Endothelial cell (in vitro differentiated cells): Measurements from ENCODE around the gene MED17. TPM values are rescaled to one million over a fixed set of nuclear protein-coding genes. Genes with fewer than 3 reads are reported as not detected.

Source experiments
- DNase-seq: peaks from one replicate; pipeline ENCODE4 v3.0.0; 2021; ENCODE audit warnings: low spot score
- H3K27ac Mint-ChIP-seq: one replicate; pipeline ENCODE4 v1.8.0; 2021; ENCODE audit warnings: mixed read lengths, inconsistent platforms; ENCODE audit not compliant: unreplicated experiment
- H3K27me3 Mint-ChIP-seq: one replicate; pipeline ENCODE4 v1.8.0; 2021; ENCODE audit warnings: mild to moderate bottlenecking, moderate library complexity, mixed read lengths, inconsistent platforms; ENCODE audit not compliant: unreplicated experiment
- H3K36me3 Mint-ChIP-seq: one replicate; pipeline ENCODE4 v1.8.0; 2021; ENCODE audit warnings: mild to moderate bottlenecking, low read depth, mixed read lengths, inconsistent platforms; ENCODE audit not compliant: unreplicated experiment
- H3K4me1 Mint-ChIP-seq: one replicate; pipeline ENCODE4 v1.8.0; 2021; ENCODE audit warnings: mild to moderate bottlenecking, mixed read lengths, inconsistent platforms; ENCODE audit not compliant: unreplicated experiment
- H3K4me3 Mint-ChIP-seq: one replicate; pipeline ENCODE4 v1.8.0; 2021; ENCODE audit warnings: mild to moderate bottlenecking, mixed read lengths, inconsistent platforms; ENCODE audit not compliant: unreplicated experiment
- H3K9me3 Mint-ChIP-seq: one replicate; pipeline ENCODE4 v1.8.0; 2021; ENCODE audit warnings: mixed read lengths, inconsistent platforms; ENCODE audit not compliant: unreplicated experiment
- total RNA-seq: library from RNA; stranded (reverse); fragmentation: NEBNext Ultra II Directional; extraction: Animal tissue kit (Norgen Biotek cat#: 25700); gene quantifications from one replicate; pipeline ENCODE4 v1.2.1, GENCODE V29; 2021; ENCODE audit not compliant: unreplicated experiment
- TF ChIP-seq, protein P1 (sequence below): fragments of 200-600 bp; sonication (generic); IDR thresholded peaks from one replicate; pipeline ENCODE4 v1.5.0; 2021; ENCODE audit warnings: antibody characterized with exemption; ENCODE audit not compliant: unreplicated experiment

The MED17 gene
- total RNA-seq, 1 donor from 2014 or later: 38.7 TPM

DNA sequence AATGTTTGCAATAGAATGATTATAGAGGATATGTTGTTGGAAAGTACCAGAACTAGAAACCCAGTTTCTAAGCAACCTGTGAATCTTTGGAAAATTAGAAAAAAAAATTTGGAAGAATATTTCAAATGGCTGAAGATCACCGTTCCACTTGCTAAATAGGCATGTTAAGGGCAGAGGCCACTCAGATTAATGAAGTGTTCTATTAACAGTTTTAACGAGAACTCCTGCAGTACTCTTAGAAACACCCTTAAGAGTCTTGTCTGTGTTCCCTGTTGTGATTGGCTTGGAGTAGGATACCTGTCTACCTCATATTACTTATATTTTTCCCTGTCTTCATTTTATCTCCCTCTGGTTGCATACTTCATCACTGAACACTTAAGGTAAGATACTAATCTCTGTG is 38.0 kb upstream of the MED17 start:
- peaks cover 16% of the 10 kb centered on the region for H3K27me3 Mint-ChIP-seq
- TF ChIP-seq, protein P1, sequence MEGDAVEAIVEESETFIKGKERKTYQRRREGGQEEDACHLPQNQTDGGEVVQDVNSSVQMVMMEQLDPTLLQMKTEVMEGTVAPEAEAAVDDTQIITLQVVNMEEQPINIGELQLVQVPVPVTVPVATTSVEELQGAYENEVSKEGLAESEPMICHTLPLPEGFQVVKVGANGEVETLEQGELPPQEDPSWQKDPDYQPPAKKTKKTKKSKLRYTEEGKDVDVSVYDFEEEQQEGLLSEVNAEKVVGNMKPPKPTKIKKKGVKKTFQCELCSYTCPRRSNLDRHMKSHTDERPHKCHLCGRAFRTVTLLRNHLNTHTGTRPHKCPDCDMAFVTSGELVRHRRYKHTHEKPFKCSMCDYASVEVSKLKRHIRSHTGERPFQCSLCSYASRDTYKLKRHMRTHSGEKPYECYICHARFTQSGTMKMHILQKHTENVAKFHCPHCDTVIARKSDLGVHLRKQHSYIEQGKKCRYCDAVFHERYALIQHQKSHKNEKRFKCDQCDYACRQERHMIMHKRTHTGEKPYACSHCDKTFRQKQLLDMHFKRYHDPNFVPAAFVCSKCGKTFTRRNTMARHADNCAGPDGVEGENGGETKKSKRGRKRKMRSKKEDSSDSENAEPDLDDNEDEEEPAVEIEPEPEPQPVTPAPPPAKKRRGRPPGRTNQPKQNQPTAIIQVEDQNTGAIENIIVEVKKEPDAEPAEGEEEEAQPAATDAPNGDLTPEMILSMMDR: no peak
- peaks cover 27% of the 10 kb centered on the region for H3K4me1 Mint-ChIP-seq
- H3K36me3 Mint-ChIP-seq: peaks cover 6% of the 10 kb centered on the region
- H3K27ac Mint-ChIP-seq: no peak overlapping the region
- no peak for DNase-seq
- H3K9me3 Mint-ChIP-seq: no peaks in the 10 kb centered on the region
- H3K4me3 Mint-ChIP-seq: no peak overlapping the region

DNA sequence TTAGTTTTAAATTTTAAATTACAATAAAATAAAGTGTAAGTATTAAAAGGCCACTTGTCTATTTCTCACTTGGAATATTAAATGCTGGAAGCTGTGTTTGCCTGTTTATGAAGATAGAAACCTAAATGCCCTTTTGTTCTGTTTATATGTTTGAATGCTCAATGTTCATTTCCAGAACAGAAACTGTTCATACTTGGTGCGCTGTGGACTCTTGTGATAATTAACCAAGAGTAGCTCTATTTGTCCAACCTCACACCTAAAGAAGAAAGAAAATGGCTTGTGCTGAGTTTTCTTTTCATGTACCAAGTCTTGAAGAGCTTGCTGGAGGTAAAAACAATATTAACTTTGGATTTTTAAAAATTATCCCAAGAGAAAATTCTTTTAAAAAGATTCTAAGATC is 37.0 kb upstream of the MED17 start:
- Mint-ChIP-seq H3K36me3 (peaks cover under 1% of the 10 kb centered on the region), H3K4me3 (no peak overlapping the region), H3K27ac (no peak overlapping the region), H3K4me1 (peaks cover 18% of the 10 kb centered on the region), H3K27me3 (peaks cover 5% of the 10 kb centered on the region), H3K9me3 (no peaks in the 10 kb centered on the region)
- TF ChIP-seq, protein P1: no peak
- no peak for DNase-seq

DNA sequence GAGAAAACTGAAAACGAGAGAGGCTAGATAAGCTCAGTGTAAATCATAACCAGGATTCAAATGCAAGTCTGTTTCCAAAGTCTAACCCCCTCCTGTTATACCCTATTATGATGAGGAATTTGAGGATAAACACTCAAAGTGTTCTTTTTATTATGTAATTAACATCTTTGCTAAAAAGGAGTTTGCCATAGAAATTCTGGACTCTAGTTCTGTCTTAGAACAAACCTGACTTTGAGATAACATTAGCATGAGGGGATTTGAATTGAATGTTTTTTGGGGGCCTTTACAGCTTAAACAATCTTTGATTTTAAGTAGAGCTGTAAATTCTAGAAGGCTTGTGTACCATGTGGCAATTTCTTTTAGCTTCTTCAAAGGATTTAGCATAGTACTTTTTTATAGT is 33.1 kb upstream of the MED17 start:
- TF ChIP-seq, protein P1: no peak
- no peak overlapping the region for H3K4me3 Mint-ChIP-seq
- no peak for DNase-seq
- H3K27ac Mint-ChIP-seq: no peak overlapping the region
- H3K36me3 Mint-ChIP-seq: peaks cover 9% of the 10 kb centered on the region
- H3K9me3 Mint-ChIP-seq: no peaks in the 10 kb centered on the region
- peaks cover 3% of the 10 kb centered on the region for H3K4me1 Mint-ChIP-seq
- no peaks in the 10 kb centered on the region for H3K27me3 Mint-ChIP-seq

DNA sequence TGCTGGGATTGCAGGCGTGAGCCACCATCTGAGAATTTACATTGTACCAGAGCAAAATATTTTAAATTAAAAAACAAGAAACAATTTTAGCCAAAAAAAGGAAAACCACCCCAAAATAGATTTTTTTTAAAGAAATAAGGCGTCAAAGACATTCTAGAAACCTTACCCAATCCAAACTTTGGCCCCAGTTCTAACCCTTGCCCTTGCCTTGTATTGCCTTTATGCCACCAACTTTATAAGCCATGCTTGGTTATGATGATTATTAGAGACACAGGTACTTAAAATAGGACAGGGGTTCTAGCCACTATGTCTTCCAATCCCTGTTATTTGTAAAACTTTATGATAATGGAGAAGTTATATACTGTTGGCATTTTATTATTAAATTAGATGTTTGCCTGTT is 30.8 kb upstream of the MED17 start:
- H3K4me3 Mint-ChIP-seq: no peak overlapping the region
- peaks cover 9% of the 10 kb centered on the region for H3K36me3 Mint-ChIP-seq
- no peak for DNase-seq
- no peaks in the 10 kb centered on the region for H3K27me3 Mint-ChIP-seq
- peaks cover 3% of the 10 kb centered on the region for H3K4me1 Mint-ChIP-seq
- TF ChIP-seq, protein P1: no peak
- H3K9me3 Mint-ChIP-seq: no peaks in the 10 kb centered on the region
- no peak overlapping the region for H3K27ac Mint-ChIP-seq

DNA sequence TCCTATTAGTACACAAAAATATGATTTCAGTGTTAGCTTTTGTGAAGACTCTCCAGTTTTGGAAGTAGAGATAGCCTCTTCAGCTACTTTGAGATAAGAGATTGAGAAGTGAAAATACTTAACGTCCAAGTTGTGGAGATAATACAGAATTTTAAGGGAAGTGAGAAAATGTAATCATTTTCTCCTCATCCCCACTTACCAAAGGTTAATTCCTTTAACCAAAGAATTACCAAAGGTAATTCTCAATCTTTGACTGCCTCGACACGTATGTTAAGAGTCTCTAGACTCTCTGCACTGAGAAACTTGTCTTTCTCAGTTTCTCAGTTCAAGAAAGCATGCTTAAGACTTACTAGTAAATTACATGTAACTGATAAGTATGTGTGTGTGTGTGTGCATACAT is 27.3 kb upstream of the MED17 start:
- TF ChIP-seq, protein P1: no peak
- Mint-ChIP-seq H3K4me1 (peaks cover 3% of the 10 kb centered on the region), H3K9me3 (no peaks in the 10 kb centered on the region), H3K27me3 (no peaks in the 10 kb centered on the region), H3K36me3 (peaks cover 22% of the 10 kb centered on the region), H3K27ac (no peak overlapping the region), H3K4me3 (no peak overlapping the region)
- DNase-seq: no peak
